CD4-positive, CD25-positive, alpha-beta regulatory T cell (primary cell): ENCODE measurements around the gene SDCCAG8. TPM values are rescaled to one million over a fixed set of nuclear protein-coding genes. Genes with fewer than 3 reads are reported as not detected.

Source experiments
- ATAC-seq, 2 donors: fragments of 150-1000 bp; cut with Tn5 transposase; one replicate each; pipeline ENCODE4 v1.10.0; 2021; ENCODE audit warnings: low read depth in 2 of 2, moderate number of reproducible peaks in 2 of 2, moderate library complexity in 1 of 2
- DNase-seq, 3 donors: peaks; one replicate each; pipeline versions ENCODE4 v3.0.0 to v3.0.0-alpha.2; 2012 to 2022; ENCODE audit warnings: mixed read lengths in 1 of 3
- H3K27ac ChIP-seq: one replicate; pipeline ENCODE4 v1.7.0; 2013; ENCODE audit warnings: mild to moderate bottlenecking, low read length; ENCODE audit not compliant: insufficient read depth, poor library complexity, severe bottlenecking
- H3K27me3 ChIP-seq: one replicate; pipeline ENCODE4 v1.7.0; 2013; ENCODE audit warnings: low read length; ENCODE audit not compliant: control insufficient read depth, insufficient read depth
- H3K36me3 ChIP-seq: one replicate; pipeline ENCODE4 v1.7.0; 2013; ENCODE audit warnings: mild to moderate bottlenecking, low read length, moderate library complexity; ENCODE audit not compliant: control insufficient read depth, insufficient read depth
- H3K4me1 ChIP-seq: 2 replicates; pipeline ENCODE4 v1.7.0; 2013; ENCODE audit warnings: mild to moderate bottlenecking, low read length; ENCODE audit not compliant: insufficient read depth, control insufficient read depth, poor library complexity, severe bottlenecking
- H3K4me3 ChIP-seq: one replicate; pipeline ENCODE4 v1.7.0; 2013; ENCODE audit warnings: low read depth, mild to moderate bottlenecking, low read length, moderate library complexity
- H3K9me3 ChIP-seq, 2 experiments: 1 replicate in 1 of 2; 2 replicates in 1 of 2; pipeline ENCODE4 v1.7.0; 2013; ENCODE audit warnings: low read length in 2 of 2, mild to moderate bottlenecking in 1 of 2, moderate library complexity in 1 of 2; ENCODE audit not compliant: control insufficient read depth in 2 of 2
- H3K27ac Mint-ChIP-seq, 3 donors: one replicate each; pipeline ENCODE4 v1.8.0; 2020 to 2022; ENCODE audit warnings: mild to moderate bottlenecking in 3 of 3, mixed read lengths in 3 of 3, moderate library complexity in 2 of 3
- H3K27me3 Mint-ChIP-seq: one replicate; pipeline ENCODE4 v1.8.0; 2022; ENCODE audit warnings: mild to moderate bottlenecking, mixed read lengths
- H3K36me3 Mint-ChIP-seq: one replicate; pipeline ENCODE4 v1.8.0; 2020; ENCODE audit warnings: mixed read lengths
- H3K4me1 Mint-ChIP-seq, 4 donors: one replicate each; pipeline ENCODE4 v1.8.0; 2020 to 2022; ENCODE audit warnings: mixed read lengths in 4 of 4, mild to moderate bottlenecking in 1 of 4
- H3K4me3 Mint-ChIP-seq, 4 donors: one replicate each; pipeline ENCODE4 v1.8.0; 2020 to 2022; ENCODE audit warnings: mild to moderate bottlenecking in 4 of 4, mixed read lengths in 4 of 4, moderate library complexity in 3 of 4
- H3K9me3 Mint-ChIP-seq, 7 donors: one replicate each; pipeline ENCODE4 v1.8.0; 2020 to 2022; ENCODE audit warnings: mixed read lengths in 7 of 7, mild to moderate bottlenecking in 3 of 7, moderate library complexity in 2 of 7
- polyA plus RNA-seq, 4 donors: library from polyadenylated mRNA; unstranded; fragments of 300-500 nt; fragmentation: Illumina TruSeq; gene quantifications; one replicate each; pipeline ENCODE4 v1.2.3, GENCODE V29; 2021
- total RNA-seq: library from RNA; stranded (reverse); gene quantifications from one replicate; pipeline ENCODE4 v1.2.3, GENCODE V29; 2022

SDCCAG8 gene
- total and polyA plus RNA-seq, 5 donors from 2014 or later: 19.4 to 28.5 (median 22.7) TPM

DNA sequence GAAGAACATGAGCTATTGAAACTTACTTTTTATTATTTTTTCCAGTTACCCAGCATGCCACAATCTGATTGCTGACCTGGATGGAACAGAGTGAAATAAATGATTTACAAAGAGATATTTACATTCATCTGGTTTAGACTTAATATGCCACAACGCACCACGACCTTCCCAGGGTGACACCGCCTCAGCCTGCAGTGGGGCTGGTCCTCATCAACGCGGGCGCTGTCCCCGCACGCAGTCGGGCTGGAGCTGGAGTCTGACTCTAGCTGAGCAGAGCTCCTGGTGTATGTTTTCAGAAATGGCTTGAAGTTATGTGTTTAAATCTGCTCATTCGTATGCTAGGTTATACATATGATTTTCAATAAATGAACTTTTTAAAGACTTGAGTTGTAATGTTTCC lies 243.9 kb downstream of the SDCCAG8 start:
- Histone ChIP-seq H3K4me1 (no peaks in the 10 kb centered on the region), H3K36me3 (peaks cover 6% of the 10 kb centered on the region), H3K27me3 (no peaks in the 10 kb centered on the region), H3K4me3 (no peak overlapping the region), H3K9me3 (no peaks in the 10 kb centered on the region), H3K27ac (no peak overlapping the region)
- ATAC-seq: no peak
- Mint-ChIP-seq H3K27me3 (no peaks in the 10 kb centered on the region), H3K27ac (peak overlapping the region in 2 of 3 donors; percentile 11 to 48), H3K4me3 (no peak overlapping the region), H3K4me1 (peaks cover 0 to 2% (median under 1%) of the 10 kb centered on the region in 4 donors), H3K36me3 (peaks cover 38% of the 10 kb centered on the region), H3K9me3 (peaks cover 0 to 2% (median 0%) of the 10 kb centered on the region in 7 donors)
- DNase-seq: no peak

DNA sequence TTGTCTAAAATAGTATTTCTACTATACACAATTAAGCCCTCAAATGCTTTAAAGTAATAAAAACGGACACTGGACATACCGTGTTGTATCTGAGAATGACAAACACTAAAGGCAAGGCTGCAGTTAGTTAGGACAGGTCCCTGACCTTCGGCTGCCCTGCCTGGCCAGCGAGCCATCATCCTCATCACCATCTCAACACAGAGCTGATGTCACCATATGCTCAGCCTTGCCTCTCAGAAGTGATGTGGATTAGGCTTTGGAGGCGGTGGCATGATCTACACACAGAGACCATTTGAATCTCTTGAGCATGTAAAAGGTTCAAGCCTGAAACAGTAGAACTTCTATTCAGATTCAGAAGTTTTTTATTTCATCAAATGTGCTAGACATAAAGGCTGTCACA lies 244.7 kb downstream of the SDCCAG8 start:
- Histone ChIP-seq H3K4me1 (no peaks in the 10 kb centered on the region), H3K36me3 (peaks cover 6% of the 10 kb centered on the region), H3K4me3 (no peak overlapping the region), H3K27ac (no peak overlapping the region), H3K27me3 (no peaks in the 10 kb centered on the region), H3K9me3 (no peaks in the 10 kb centered on the region)
- Mint-ChIP-seq H3K4me3 (no peak overlapping the region), H3K27ac (peak overlapping the region in 1 of 3 donors; percentile 11), H3K36me3 (peaks cover 46% of the 10 kb centered on the region), H3K9me3 (peaks cover 0 to 2% (median 0%) of the 10 kb centered on the region in 7 donors), H3K4me1 (peaks cover 0 to 8% (median under 1%) of the 10 kb centered on the region in 4 donors), H3K27me3 (no peaks in the 10 kb centered on the region)
- ATAC-seq: no peak
- no peak for DNase-seq

DNA sequence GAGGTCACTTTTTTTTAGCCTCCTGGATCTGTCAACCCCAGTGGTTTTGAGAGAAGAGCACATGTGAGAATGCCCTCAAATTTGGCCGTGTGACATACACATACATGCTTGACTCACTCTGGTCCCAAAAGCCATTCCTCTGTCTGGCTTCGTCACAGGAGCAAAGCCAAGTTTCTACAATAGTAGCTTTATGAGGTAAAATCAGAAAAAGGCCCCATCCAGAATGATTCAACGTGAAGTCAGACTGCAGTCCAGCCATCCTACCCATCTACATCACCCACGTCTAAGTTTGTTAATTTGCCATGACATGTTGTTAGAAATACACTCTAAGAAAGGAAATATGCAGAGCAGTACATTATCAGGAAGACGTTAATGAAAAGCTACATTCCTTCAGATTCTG lies 245.2 kb downstream of the SDCCAG8 start:
- Histone ChIP-seq H3K4me3 (no peak overlapping the region), H3K4me1 (no peaks in the 10 kb centered on the region), H3K27ac (no peak overlapping the region), H3K9me3 (no peaks in the 10 kb centered on the region), H3K27me3 (no peaks in the 10 kb centered on the region), H3K36me3 (peaks cover 9% of the 10 kb centered on the region)
- Mint-ChIP-seq H3K36me3 (peaks cover 45% of the 10 kb centered on the region), H3K27ac (peak overlapping the region in 1 of 3 donors; percentile 21), H3K27me3 (no peaks in the 10 kb centered on the region), H3K4me3 (no peak overlapping the region), H3K9me3 (peaks cover 0 to 2% (median 0%) of the 10 kb centered on the region in 7 donors), H3K4me1 (peaks cover 0 to 10% (median under 1%) of the 10 kb centered on the region in 4 donors)
- DNase-seq (no peak), ATAC-seq (no peak)

DNA sequence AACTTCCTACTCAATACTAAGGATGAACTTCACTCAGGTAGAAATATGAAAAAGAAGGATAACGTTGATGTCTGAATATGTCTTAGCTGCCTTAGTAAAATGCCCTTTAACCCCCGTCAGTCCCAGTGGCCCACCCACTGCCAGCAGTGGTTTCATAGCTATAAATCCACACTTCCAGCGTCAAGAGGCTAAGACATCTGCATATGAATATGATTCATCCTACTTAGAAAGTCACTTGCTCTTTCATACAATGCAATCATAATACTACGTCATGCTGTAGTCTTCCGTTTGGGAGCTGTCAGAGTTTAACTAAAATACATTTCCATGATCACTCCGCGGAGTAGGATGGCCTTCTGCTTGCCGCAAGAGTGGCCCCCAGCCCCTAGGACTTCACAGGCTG lies 247.3 kb downstream of the SDCCAG8 start:
- Histone ChIP-seq H3K4me1 (no peaks in the 10 kb centered on the region), H3K9me3 (no peaks in the 10 kb centered on the region), H3K4me3 (no peak overlapping the region), H3K27me3 (no peaks in the 10 kb centered on the region), H3K27ac (no peak overlapping the region), H3K36me3 (peaks cover 11% of the 10 kb centered on the region)
- Mint-ChIP-seq H3K27me3 (no peaks in the 10 kb centered on the region), H3K9me3 (no peaks in the 10 kb centered on the region), H3K4me1 (peaks cover 0 to 10% (median 3%) of the 10 kb centered on the region in 4 donors), H3K4me3 (no peak overlapping the region), H3K27ac (peak overlapping the region in 1 of 3 donors; percentile 12), H3K36me3 (peaks cover 38% of the 10 kb centered on the region)
- ATAC-seq (no peak), DNase-seq (no peak)

DNA sequence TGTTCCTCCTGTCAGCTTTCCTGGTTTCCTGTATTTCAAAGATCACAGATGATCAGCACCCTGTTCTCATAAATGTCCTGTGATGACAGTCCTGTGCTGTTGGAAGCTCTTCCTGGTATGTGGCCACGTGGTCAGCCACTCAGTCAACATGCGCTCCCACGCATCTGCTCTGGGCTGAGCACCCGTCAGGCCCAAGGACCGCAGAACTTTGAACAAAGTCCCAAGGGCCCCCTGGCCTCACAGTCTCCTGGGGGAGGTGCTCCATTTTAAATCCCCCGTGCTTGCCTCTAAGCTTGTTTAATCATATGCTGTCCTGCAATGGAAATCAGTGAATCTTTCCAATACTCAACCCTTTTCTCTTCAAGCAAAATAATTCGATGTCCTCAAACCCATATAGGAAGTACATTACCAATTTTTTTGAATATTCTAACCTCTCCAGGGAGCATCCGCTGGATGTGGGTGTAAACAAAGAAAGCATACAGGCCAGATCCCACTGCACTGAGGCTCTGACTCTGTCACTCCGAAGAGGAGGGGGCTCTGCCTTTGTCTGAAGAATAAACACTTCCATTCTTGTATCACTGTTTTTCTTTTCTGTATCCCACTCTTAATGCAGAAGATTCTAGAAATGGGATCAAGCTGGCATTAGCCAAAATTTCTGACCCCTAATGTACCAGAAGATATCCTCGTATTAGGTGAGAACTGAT lies 250.3 kb downstream of the SDCCAG8 start:
- no peak for ATAC-seq
- peaks cover 0 to 19% (median 10%) of the 10 kb centered on the region in 4 donors for H3K4me1 Mint-ChIP-seq
- no peak overlapping the region for H3K27ac ChIP-seq
- no peaks in the 10 kb centered on the region for H3K4me1 ChIP-seq
- no peak overlapping the region for H3K4me3 Mint-ChIP-seq
- H3K27me3 ChIP-seq: no peaks in the 10 kb centered on the region
- no peak for DNase-seq
- peaks cover 44% of the 10 kb centered on the region for H3K36me3 Mint-ChIP-seq
- no peaks in the 10 kb centered on the region for H3K27me3 Mint-ChIP-seq
- no peaks in the 10 kb centered on the region for H3K9me3 Mint-ChIP-seq
- peaks cover 11% of the 10 kb centered on the region for H3K36me3 ChIP-seq
- no peaks in the 10 kb centered on the region for H3K9me3 ChIP-seq
- H3K4me3 ChIP-seq: no peak overlapping the region
- H3K27ac Mint-ChIP-seq: peak overlapping the region in 2 of 3 donors; percentile 56 to 72

DNA sequence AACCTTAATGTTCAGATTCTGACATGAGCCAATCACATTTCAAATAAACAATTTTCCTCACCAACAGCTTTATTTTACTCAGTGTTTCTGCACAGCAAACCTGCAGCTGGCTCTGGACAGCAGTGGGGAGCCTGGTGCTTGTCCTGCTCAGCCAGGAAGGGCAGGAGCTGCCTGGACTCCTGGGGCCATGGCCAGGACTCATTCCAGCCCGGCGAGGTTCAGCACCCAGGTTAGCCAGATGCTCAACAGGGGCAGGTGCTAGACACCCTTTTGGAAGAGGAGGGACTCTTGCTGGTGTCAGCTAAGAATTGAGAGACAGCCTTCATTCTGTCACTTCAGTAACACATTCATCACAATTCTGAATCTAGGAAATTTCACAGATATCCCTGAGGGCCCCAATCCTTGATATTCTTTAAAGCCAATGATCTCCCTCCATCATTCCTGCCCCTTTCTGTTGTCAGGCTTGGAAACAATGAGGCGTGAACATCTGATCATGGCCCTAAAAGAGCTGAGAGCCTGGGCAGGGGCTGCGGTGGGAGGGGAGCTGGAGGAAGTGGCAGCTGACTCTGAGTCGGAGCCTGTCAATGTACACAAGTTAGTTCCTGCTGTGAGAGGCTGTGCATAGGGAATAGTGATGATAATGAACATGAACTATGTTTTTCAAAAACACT lies 251.3 kb downstream of the SDCCAG8 start:
- no peak overlapping the region for H3K4me3 Mint-ChIP-seq

DNA sequence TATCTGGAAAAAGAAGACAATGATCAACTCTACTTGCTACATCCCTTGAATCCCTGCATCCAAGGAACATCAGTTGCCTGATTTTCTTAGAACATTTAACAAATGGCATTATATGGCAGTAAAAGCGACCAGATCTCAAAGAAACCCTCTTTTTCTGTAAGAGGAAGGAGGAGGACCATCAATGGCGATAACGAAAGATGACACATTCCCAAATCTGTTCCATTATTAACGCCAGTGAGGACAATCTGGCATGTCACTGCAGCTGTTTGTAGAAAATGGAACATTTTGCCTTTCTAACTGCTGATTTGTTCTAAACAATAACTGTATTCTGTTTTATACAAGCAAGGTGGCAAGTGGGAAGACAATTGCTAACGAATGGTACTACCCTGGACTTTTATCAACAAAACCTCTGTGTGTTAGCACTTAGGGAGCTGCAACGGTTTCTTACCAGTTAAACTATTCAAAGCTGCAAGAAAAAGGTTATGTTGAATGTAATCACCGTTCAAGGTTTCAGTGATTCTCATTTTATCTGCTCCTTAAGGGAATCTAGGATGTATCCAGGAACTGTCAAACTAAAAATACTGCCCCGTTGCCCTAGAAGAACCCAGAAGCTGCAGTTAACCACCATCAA lies 251.9 kb downstream of the SDCCAG8 start:
- Mint-ChIP-seq H3K27ac (peak overlapping the region in 2 of 3 donors; percentile 44), H3K4me3 (no peak overlapping the region), H3K9me3 (no peaks in the 10 kb centered on the region), H3K4me1 (peaks cover 0 to 19% (median 10%) of the 10 kb centered on the region in 4 donors), H3K27me3 (no peaks in the 10 kb centered on the region), H3K36me3 (peaks cover 43% of the 10 kb centered on the region)
- DNase-seq (no peak), ATAC-seq (no peak)
- no peak overlapping the region for H3K4me3 ChIP-seq
- H3K36me3 ChIP-seq: peaks cover 18% of the 10 kb centered on the region
- no peaks in the 10 kb centered on the region for H3K27me3 ChIP-seq
- H3K27ac ChIP-seq: no peak overlapping the region
- no peaks in the 10 kb centered on the region for H3K9me3 ChIP-seq
- H3K4me1 ChIP-seq: no peaks in the 10 kb centered on the region

More for the DNA sequence above, 251.3 kb downstream of the SDCCAG8 start:
- Histone ChIP-seq H3K4me3 (no peak overlapping the region), H3K27me3 (no peaks in the 10 kb centered on the region), H3K27ac (no peak overlapping the region), H3K36me3 (peaks cover 18% of the 10 kb centered on the region), H3K4me1 (no peaks in the 10 kb centered on the region), H3K9me3 (no peaks in the 10 kb centered on the region)
- no peak for DNase-seq
- H3K27me3 Mint-ChIP-seq: no peaks in the 10 kb centered on the region
- H3K27ac Mint-ChIP-seq: peak overlapping the region in 2 of 3 donors; percentile 44
- ATAC-seq: no peak
- peaks cover 0 to 19% (median 10%) of the 10 kb centered on the region in 4 donors for H3K4me1 Mint-ChIP-seq
- no peaks in the 10 kb centered on the region for H3K9me3 Mint-ChIP-seq
- peaks cover 43% of the 10 kb centered on the region for H3K36me3 Mint-ChIP-seq
